NCI-H2196 (cell line): Measurements from ENCODE around the gene RNF169.
"Not testable (repeated sequence)": the region's sequence is repeated elsewhere in the genome, so short reads cannot be mapped to it uniquely, and the experiment has no call there.

Experiments
- DNase-seq: peaks from one replicate; lab custom pipeline; 2025; ENCODE audit not compliant: unreplicated experiment; lab: John Stamatoyannopoulos, UW

RNF169 gene

DNA sequence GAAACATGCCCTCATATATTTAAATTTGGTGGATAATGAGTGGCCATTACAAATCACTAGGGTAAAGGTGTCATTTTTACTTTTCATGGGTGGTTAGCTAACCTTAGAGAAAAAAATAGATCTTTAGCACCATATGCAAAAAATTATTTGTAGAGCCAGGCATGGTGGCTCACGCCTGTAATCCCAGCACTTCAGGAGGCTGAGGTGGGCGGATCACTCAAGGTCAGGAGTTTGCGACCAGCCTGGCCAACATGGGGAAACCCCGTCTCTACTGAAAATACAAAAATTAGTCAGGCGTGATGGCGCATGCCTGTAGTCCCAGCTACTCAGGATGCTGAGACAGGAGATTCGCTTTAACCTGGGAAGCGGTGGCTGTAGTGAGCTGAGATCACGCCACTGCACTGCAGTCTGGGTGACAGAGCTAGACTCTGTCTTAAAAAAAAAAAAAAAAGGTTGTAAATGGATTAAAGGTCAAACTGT is 19.6 kb downstream of the RNF169 start:
- DNase-seq: not testable (repeated sequence)

GRCh38 chr11:74769055-74769707 is 20.5 kb downstream of the RNF169 start:
- no peak for DNase-seq

GRCh38 chr11:74770456-74770855 is 21.8 kb downstream of the RNF169 start:
- no peak for DNase-seq

- DNase-seq: no peak
Measured at GRCh38 chr11:74771139-74771538, 22.5 kb downstream of the RNF169 start.

- DNase-seq: no peak
Measured at GRCh38 chr11:74773476-74773875, 24.8 kb downstream of the RNF169 start.

DNA sequence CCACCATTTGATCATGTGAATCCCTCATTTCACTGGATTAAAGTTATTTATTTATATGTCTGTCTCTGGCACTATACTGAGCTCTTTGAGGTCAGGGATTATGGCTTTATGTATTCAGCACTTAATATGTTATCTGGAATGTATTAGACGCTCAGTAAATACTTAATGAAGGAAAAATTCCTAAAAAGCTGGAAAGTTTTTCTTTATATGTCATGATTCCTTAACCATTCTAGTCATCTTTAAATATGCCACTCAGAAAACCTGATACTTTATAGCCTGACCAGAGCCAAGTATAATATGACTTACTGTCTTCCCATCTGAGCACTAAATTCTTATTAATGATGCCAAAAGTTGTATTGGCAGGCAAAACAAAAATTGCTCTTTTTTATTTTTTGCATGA is 27.1 kb downstream of the RNF169 start:
- no peak for DNase-seq

DNA sequence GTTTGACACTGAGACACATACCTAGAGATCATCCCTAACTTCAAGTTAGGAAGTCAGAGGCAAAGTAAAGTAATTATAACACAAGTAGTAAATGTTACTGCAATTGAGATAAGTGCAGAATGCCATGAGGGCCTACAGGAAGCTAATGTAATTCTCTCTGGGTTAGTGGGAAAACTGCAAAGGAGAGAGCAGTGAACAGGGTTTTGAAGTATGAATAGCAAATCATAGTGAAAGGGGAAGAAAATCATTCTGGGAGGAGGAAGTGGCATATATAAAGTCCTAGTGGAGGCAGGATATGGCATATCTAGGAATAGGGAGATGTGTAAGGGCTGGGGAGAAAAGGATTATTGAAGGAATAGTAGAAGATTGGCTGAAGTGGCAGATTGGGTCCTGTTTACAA is 27.9 kb downstream of the RNF169 start:
- no peak for DNase-seq

GRCh38 chr11:74777038-74777437 is 28.4 kb downstream of the RNF169 start:
- DNase-seq: no peak

DNA sequence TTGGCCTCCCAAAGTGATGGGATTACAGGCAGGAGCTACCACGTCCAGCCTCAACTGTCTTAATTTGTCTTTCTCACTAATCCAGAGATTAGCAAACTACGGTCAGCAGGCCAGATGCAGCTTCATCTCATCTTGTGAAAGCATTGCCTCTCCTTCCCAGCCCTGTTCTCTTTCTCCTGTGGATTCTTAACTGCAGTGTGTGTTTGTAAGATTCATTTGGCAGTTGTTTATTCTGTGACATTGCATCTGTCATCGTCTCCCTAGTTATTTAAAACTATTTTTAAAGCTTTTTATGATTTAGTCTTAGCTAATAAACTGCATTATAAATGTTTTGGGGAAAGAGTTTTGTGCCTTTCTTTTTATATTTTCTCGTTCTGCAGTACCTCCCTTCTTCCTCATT is 29.2 kb downstream of the RNF169 start:
- DNase-seq: no peak

- no peak for DNase-seq
Measured at GRCh38 chr11:74778581-74778980, 29.9 kb downstream of the RNF169 start.

DNA sequence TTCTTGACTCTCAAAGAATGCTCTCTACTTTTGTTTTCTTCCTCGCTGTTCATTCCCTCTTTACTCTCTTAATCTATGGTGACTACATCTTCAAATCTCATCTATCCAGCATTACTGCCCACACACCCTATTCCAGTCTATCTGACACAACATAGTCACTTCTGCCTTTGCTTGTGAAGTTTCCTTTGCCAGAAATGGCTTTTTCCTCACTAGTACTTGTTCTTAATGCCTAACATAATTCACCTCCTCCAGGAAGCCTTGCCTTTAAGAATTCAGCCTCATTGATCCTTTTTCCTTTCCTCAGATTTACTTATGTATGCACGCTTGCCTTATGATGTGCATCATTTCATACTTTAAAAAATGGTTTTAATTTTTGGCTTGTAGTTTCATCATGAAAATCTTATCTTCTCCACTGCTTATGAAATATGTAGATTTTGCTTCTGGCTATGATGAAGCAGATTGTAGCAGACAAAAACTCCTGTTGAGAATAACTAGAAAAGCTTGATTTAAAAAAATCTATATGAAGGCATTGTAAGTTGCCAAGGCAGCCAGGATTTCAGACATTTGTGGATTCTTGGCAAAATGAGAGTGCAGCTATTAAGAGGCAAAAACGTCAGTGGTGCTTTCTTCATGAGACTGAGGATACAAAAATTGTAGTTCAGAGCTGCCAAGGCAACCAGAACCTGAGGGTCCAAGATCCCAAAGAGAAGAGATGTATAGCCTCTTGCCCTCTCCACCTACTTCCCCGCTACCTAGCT is 31.8 kb downstream of the RNF169 start:
- no peak for DNase-seq

GRCh38 chr11:74783241-74783871 is 34.7 kb downstream of the RNF169 start:
- no peak for DNase-seq

GRCh38 chr11:74784234-74784633 is 35.6 kb downstream of the RNF169 start:
- no peak for DNase-seq

DNA sequence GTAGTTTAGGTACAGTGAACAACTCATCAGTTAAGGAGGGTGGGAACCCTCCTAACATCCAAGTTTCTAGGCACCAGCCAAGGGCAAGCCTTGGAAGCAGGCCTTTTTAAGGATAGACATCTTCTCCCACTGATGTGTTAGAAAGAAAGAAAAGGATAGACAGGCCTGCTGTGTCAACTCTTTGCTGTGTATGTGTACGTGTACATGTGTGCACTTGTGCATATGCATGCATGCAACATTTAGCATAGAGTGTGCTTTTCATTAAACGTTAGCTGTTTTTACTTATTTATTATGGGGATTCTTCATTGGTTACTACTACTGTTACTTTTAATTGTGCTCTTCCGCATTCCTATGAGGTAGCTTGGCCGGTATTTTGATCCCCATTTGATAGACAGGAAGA is 36.1 kb downstream of the RNF169 start:
- DNase-seq: no peak

DNA sequence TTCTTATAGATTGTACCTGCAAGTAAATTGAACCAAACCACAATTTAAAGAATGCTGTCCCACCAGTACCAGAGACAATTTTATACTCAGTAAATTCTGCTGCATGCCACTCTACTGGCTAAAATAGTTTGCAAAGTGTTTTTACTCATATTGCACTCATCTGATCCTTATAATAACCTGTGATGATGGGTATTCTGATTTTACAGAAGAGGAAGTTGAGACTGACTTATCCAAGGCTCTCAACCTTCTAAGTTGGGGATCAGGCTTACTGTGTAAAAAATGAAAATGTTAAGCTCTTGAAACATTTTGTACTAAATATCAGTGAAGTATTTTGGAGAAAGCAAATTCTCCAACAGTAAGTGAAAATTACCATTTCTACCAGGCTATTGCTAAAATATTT is 37.9 kb downstream of the RNF169 start:
- DNase-seq: no peak

DNA sequence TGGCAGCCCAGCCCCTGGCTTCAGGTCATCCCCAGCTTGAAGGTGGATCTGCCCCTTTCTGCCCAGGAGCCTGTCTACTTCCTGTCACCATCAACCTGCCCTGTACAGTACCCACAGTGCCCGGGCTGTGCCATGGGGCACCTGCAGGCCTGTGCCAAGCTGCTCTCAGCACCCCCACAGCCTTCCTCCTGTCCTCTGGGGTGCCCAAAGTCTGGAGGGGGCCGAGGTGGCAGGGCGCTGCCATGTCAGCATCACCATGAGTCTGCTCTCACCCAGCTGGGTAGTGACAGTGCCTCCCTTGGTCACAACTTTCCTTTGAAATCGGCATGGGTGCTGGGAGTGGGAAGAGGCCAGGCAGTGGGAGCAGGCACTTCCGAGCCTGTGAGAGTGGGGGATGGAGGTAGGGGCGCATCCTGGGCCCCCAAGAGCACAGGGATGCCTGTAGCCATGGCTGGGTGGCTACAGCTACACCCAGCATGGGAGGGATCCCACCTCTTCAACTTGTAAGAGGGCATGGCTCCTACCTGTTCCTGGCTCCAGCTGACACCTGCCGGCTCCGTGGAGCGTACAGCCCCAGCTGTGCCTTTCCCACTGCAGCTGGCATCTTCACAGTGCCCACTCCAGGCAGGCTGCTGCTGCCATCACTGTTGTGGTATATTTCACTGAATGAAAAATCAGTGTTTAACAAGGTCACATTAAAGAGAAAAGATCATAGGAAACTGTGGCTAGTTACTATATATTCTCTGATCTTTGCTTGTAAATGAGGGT is 42.9 kb downstream of the RNF169 start:
- no peak for DNase-seq

DNA sequence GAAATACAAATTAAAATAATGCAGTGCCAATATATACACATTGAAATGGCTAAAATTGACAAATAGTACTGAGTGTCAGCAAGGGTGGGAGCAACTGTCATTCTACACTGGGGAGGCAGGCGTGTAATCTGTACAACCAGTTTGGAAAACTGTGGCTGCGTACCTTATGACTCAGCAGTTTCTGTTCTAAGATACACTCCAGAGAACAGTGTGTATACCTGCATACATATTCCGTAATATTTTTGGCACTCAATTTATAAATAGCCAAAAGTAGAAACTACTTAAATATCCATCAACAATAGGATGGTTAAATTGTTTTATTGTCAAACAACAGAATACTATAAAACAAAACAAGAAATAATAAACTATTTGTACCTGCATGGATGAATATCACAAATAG is 57.6 kb downstream of the RNF169 start:
- no peak for DNase-seq

DNA sequence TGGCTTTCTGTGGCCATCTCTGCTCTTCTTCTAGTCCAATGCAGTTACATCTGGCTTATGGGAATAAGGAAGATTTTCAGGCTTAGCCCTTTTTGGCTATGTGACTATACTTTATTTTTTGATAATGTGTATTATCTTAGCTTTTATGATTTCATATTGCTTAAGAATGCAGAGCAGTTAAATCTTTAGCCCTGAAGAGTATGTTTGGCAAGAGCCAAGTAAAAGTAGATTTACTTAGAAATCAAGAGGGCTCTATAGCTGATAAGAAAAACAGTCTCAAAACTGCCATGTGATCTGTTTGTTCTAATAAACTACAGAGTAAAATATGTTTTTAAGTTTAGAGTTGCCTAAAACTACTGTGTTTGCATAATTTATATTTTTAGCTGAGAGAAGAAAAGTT is 61.2 kb downstream of the RNF169 start:
- no peak for DNase-seq

- DNase-seq: no peak
Measured at GRCh38 chr11:74815966-74816365, 67.3 kb downstream of the RNF169 start.

- DNase-seq: no peak
Measured at GRCh38 chr11:74816664-74817063, 68.0 kb downstream of the RNF169 start.

GRCh38 chr11:74818283-74818946 is 69.8 kb downstream of the RNF169 start:
- no peak for DNase-seq
